ENCODE results near the gene A1BG. TPM values are rescaled to one million over a fixed set of nuclear protein-coding genes. Genes with fewer than 3 reads are reported as not detected.

The A1BG gene
- total RNA-seq, 2 donors from 2014 or later, result 45.5 to 52.6 TPM

- H3K9me3 ChIP-seq, result no peaks in the 10 kb centered on the region
- peak overlapping the region; percentile 76 to 90 for H3K27ac ChIP-seq
- peaks cover 0 to 12% of the 10 kb centered on the region in 2 donors for H3K4me1 ChIP-seq
- no peak for DNase-seq (ENCODE audit: low spot score)
- H3K27me3 ChIP-seq, result no peaks in the 10 kb centered on the region
- peaks cover 12% of the 10 kb centered on the region for H3K36me3 ChIP-seq
- H3K4me3 ChIP-seq, result peak overlapping the region; percentile 76 to 82
- no peak for TF ChIP-seq CTCF (IDR thresholded peaks at IDR 0.05)
Measured at GRCh38 chr19:58305932-58306323, 47.4 kb downstream of the A1BG start.

GRCh38 chr19:58305065-58305931, 48.0 kb downstream of the A1BG start, which contains the start of gene ERVK3-1:
Gene ERVK3-1, plus strand, starts transcription at chr19:58305377. Its CDS starts 6,792 bp downstream, at chr19:58312169.
- peaks cover 0 to 12% of the 10 kb centered on the region in 2 donors for H3K4me1 ChIP-seq
- peak; percentile 98 for DNase-seq (ENCODE audit: low spot score)
- peak within 1 kb of the TSS; percentile 76 to 82 for H3K4me3 ChIP-seq
- peak within 1 kb of the TSS; percentile 76 to 90 for H3K27ac ChIP-seq
- H3K9me3 ChIP-seq, result no peaks in the 10 kb centered on the region
- H3K27me3 ChIP-seq, result no peaks in the 10 kb centered on the region
- peaks cover 16% of the 10 kb centered on the region for H3K36me3 ChIP-seq
- peak in 1 of 2 donors; percentile 20 for TF ChIP-seq CTCF (IDR thresholded peaks at IDR 0.05)

GRCh38 chr19:58304748-58305064, 48.6 kb downstream of the A1BG start:
- Histone ChIP-seq H3K27ac (peak overlapping the region; percentile 76 to 90), H3K27me3 (no peaks in the 10 kb centered on the region), H3K36me3 (peaks cover 22% of the 10 kb centered on the region), H3K4me3 (peak overlapping the region; percentile 17 to 82), H3K9me3 (no peaks in the 10 kb centered on the region), H3K4me1 (peaks cover 0 to 12% of the 10 kb centered on the region in 2 donors)
- DNase-seq (ENCODE audit: low spot score), result no peak
- no peak for TF ChIP-seq CTCF (IDR thresholded peaks at IDR 0.05)

GRCh38 chr19:58304255-58304654, 49.0 kb downstream of the A1BG start:
- TF ChIP-seq CTCF (IDR thresholded peaks at IDR 0.05), result no peak
- no peak for DNase-seq (ENCODE audit: low spot score)
- H3K4me1 ChIP-seq, result peaks cover 0 to 12% of the 10 kb centered on the region in 2 donors
- peak overlapping the region in 1 of 2 donors; percentile 82 for H3K4me3 ChIP-seq
- H3K27me3 ChIP-seq, result no peaks in the 10 kb centered on the region
- H3K9me3 ChIP-seq, result no peaks in the 10 kb centered on the region
- H3K36me3 ChIP-seq, result peaks cover 25% of the 10 kb centered on the region
- peak overlapping the region; percentile 76 to 90 for H3K27ac ChIP-seq

- Histone ChIP-seq H3K27me3 (no peaks in the 10 kb centered on the region), H3K4me3 (no peak overlapping the region), H3K4me1 (peaks cover 0 to 1% of the 10 kb centered on the region in 2 donors), H3K27ac (no peak overlapping the region), H3K36me3 (peaks cover 34% of the 10 kb centered on the region), H3K9me3 (peaks cover 0 to 1% of the 10 kb centered on the region in 2 donors)
- no peak for TF ChIP-seq CTCF (IDR thresholded peaks at IDR 0.05)
- no peak for DNase-seq (ENCODE audit: low spot score)
Measured at GRCh38 chr19:58300620-58301019, 52.7 kb downstream of the A1BG start.

Measured in right atrium auricular region (tissue), 2 donors.